Body of pancreas (tissue), 4 donors: Measurements from ENCODE around the gene ZIC4. TPM values are rescaled to one million over a fixed set of nuclear protein-coding genes. Genes with fewer than 3 reads are reported as not detected.

ENCODE experiments used
- ATAC-seq: fragments of 150-250 bp; one replicate; pipeline ENCODE4 v1.9.1; 2016
- DNase-seq, 4 donors: peaks; one replicate each; pipeline ENCODE4 v3.0.0-alpha.2; 2019
- H3K27ac ChIP-seq, 4 donors: fragments of 200-600 bp; sonication (generic); 1 replicate in 3 of 4; 2 replicates in 1 of 4; pipeline versions ENCODE4 v1.5.1 to v1.6.1; 2016 to 2019; ENCODE audit warnings: mild to moderate bottlenecking in 1 of 4, mixed read lengths in 1 of 4, moderate library complexity in 1 of 4
- H3K27me3 ChIP-seq, 2 donors: fragments of 200-600 bp; sonication (generic); one replicate each; pipeline ENCODE4 v1.6.0; 2016; ENCODE audit warnings: mild to moderate bottlenecking in 1 of 2
- H3K36me3 ChIP-seq, 2 donors: fragments of 200-600 bp; sonication (generic); replicated peaks in 1 of 2; 2 replicates each; pipeline ENCODE4 v1.5.1; 2016; ENCODE audit warnings: low read depth in 2 of 2; ENCODE audit not compliant: insufficient read depth in 1 of 2
- H3K4me1 ChIP-seq: fragments of 200-600 bp; sonication (generic); one replicate; pipeline ENCODE4 v1.6.0; 2016
- H3K4me3 ChIP-seq, 2 donors: fragments of 200-600 bp; sonication (generic); 1 replicate in 1 of 2; 2 replicates in 1 of 2; pipeline ENCODE4 v1.5.1; 2016 to 2019
- H3K9me3 ChIP-seq, 3 donors: fragments of 200-600 bp; sonication (generic); 1 replicate in 2 of 3; 2 replicates in 1 of 3; pipeline ENCODE4 v1.5.1; 2016
- CTCF ChIP-seq, 7 experiments: fragments of 450-650 bp in 4 of 7; fragments of 200-600 bp in 3 of 7; sonication (generic) in 3 of 7; IDR thresholded peaks; one replicate each; pipeline ENCODE4 v1.5.1; 2016 to 2019; ENCODE audit warnings: antibody characterized with exemption in 7 of 7
- POLR2A ChIP-seq, 3 donors: fragments of 450-650 bp; IDR thresholded peaks; one replicate each; pipeline ENCODE4 v1.6.1; 2016; ENCODE audit warnings: antibody characterized with exemption in 3 of 3, mild to moderate bottlenecking in 2 of 3
- WGBS, 2 donors: methylation state at CpG; one replicate each; pipeline ENCODE4 v1.1.5; 2017; 5-methylcytosine and 5-hydroxymethylcytosine counted together
- intact Hi-C: fragments of 100-400 bp; cut with DNase I; formaldehyde crosslinking; loops from one replicate; pipeline ENCODE4 v1.15.1; 2023
- total RNA-seq, 2 donors: library from RNA; depleted of rRNA; stranded (reverse); fragments of >200 nt; gene quantifications; one replicate each; pipeline ENCODE4 v1.1.0, GENCODE V29; 2016

ZIC4 gene
- total RNA-seq, 2 donors from 2014 or later = not detected

- no peak overlapping the region for H3K4me3 ChIP-seq
- TF ChIP-seq POLR2A (IDR thresholded peaks at IDR 0.05) = no peak
- TF ChIP-seq CTCF (IDR thresholded peaks at IDR 0.05) = no peak
- peaks cover 22% of the 10 kb centered on the region for H3K4me1 ChIP-seq
- ATAC-seq (no peak), DNase-seq (no peak)
- H3K9me3 ChIP-seq = no peaks in the 10 kb centered on the region
- intact Hi-C loops = no loop called here
- WGBS, 2 donors = 10 to 19% methylated on average over 27 of the region's 27 CpGs
- no peaks in the 10 kb centered on the region for H3K36me3 ChIP-seq
- peaks cover 0 to 70% of the 10 kb centered on the region in 2 donors for H3K27me3 ChIP-seq
- no peak overlapping the region for H3K27ac ChIP-seq
These were observed 1.3 kb upstream of the ZIC4 start for GRCh38 chr3:147407498-147408187.

- intact Hi-C loops = no loop called here
- Histone ChIP-seq H3K27me3 (peaks cover 0 to 65% of the 10 kb centered on the region in 2 donors), H3K4me3 (no peak overlapping the region), H3K4me1 (peaks cover 22% of the 10 kb centered on the region), H3K27ac (no peak overlapping the region), H3K9me3 (no peaks in the 10 kb centered on the region), H3K36me3 (no peaks in the 10 kb centered on the region)
- TF ChIP-seq CTCF (IDR thresholded peaks at IDR 0.05) (no peak), POLR2A (IDR thresholded peaks at IDR 0.05) (no peak)
- ATAC-seq = no peak
- WGBS, 2 donors = 8 to 12% methylated on average over 13 to 17 of the region's 17 CpGs
- no peak for DNase-seq
These were observed 763 bp upstream of the ZIC4 start for GRCh38 chr3:147407114-147407497.

GRCh38 chr3:147405231-147406027, 914 bp downstream of the ZIC4 start:
- intact Hi-C loops = no loop called here
- peaks cover 0 to 52% of the 10 kb centered on the region in 2 donors for H3K27me3 ChIP-seq
- H3K4me3 ChIP-seq = no peak overlapping the region

GRCh38 chr3:147404800-147405230, 1.5 kb downstream of the ZIC4 start:
- intact Hi-C loops = no loop called here
- H3K27me3 ChIP-seq = peaks cover 0 to 48% of the 10 kb centered on the region in 2 donors
- ATAC-seq = no peak

More at GRCh38 chr3:147405231-147406027, 914 bp downstream of the ZIC4 start:
- H3K9me3 ChIP-seq = no peaks in the 10 kb centered on the region
- DNase-seq (no peak), ATAC-seq (no peak)
- H3K4me1 ChIP-seq = peaks cover 13% of the 10 kb centered on the region
- 4 to 10% methylated on average over 16 to 27 of the region's 27 CpGs for WGBS, 2 donors
- TF ChIP-seq POLR2A (IDR thresholded peaks at IDR 0.05) (no peak), CTCF (IDR thresholded peaks at IDR 0.05) (no peak)
- H3K27ac ChIP-seq = no peak overlapping the region
- no peaks in the 10 kb centered on the region for H3K36me3 ChIP-seq

More at GRCh38 chr3:147404800-147405230, 1.5 kb downstream of the ZIC4 start:
- DNase-seq = no peak
- TF ChIP-seq POLR2A (IDR thresholded peaks at IDR 0.05) (no peak), CTCF (IDR thresholded peaks at IDR 0.05) (no peak)
- Histone ChIP-seq H3K9me3 (no peaks in the 10 kb centered on the region), H3K4me1 (peaks cover 8% of the 10 kb centered on the region), H3K27ac (no peak overlapping the region), H3K4me3 (no peak overlapping the region), H3K36me3 (no peaks in the 10 kb centered on the region)
- WGBS, 2 donors = 6 to 13% methylated on average over 5 to 16 of the region's 16 CpGs
